CD4-positive, alpha-beta T cell treated with Interleukin-21 for 1 hour (primary cell): ENCODE measurements around the gene PTPRD.
"Not testable (repeated sequence)": the region's sequence is repeated elsewhere in the genome, so short reads cannot be mapped to it uniquely, and the experiment has no call there.

Experiments
- DNase-seq: peaks from one replicate; pipeline ENCODE4 v3.0.0-alpha.2; 2020

PTPRD gene

DNA sequence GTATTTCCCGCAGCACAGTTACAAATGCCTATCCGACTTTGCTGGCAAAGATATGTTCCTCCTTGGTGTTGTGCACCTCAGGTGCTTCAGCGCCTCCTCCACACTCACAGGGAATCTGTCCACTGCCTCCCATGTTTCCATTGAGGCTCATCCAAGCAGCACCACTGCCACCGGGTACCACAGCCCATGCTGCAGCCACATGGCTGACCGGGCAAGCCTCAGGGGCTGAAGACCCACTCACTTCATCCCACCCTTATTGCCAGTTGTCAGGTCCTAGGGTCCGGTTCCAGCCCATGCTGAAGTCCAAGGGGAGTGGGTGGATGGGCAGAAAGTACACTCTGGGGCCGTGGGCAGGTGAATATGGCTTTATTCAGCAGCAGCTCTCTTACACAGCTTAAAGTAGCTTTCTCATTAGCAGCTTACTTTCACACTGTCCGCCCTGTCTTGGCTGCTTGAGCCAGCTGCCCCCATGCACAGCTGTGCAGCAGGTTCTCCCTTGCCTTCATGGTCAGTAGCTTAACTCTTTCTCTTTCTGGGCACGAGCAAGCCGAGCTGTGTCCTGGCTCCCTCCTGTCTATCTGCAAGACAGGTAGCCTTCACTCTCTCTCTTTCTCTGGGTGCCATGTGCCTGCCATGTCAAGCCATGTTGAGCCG lies 1052.3 kb downstream of the PTPRD start:
- no peak for DNase-seq

DNA sequence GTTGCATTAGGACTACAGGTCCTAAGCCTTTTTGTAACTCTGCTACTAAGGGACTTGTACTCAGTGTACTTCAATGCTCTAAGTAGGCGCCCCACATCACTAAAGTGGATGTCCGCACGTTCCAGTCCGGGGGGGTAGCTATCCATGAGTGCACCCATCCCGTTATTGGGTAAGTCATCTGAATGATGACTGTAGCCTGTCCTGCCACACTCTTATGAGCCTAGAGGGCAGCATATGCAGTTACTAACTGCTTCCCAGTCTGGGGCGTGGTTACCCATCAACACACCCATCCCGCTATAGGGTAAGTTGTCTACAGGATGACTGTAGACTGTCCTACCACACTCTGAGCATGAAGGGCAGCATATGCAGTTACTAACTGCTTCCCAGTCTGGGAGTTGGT lies 1053.9 kb downstream of the PTPRD start:
- DNase-seq = no peak

DNA sequence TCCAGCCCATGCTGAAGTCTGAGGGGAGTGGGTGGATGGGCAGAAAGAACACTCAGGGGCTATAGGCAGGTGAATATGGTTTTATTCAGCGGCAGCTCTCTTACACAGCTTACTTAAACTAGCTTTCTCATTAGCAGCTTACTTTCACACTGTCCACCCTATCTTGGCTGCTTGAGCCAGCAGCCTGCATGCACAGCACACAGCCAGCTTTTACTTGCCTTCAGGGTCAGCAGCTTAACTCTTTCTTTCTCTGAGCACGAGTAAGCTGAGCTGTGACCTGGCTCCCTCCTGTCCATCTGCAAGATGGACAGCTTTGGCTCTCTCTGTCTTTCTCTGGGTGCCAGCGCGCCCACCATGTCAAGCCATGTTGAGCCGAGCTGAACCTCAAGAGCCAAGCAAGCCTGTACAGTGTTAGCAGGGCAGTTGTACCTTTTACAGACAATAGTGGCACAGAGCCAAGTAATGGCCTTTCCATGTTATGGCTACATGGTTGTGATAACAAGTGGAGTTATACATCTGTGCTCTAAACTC lies 1054.9 kb downstream of the PTPRD start:
- DNase-seq = no peak

DNA sequence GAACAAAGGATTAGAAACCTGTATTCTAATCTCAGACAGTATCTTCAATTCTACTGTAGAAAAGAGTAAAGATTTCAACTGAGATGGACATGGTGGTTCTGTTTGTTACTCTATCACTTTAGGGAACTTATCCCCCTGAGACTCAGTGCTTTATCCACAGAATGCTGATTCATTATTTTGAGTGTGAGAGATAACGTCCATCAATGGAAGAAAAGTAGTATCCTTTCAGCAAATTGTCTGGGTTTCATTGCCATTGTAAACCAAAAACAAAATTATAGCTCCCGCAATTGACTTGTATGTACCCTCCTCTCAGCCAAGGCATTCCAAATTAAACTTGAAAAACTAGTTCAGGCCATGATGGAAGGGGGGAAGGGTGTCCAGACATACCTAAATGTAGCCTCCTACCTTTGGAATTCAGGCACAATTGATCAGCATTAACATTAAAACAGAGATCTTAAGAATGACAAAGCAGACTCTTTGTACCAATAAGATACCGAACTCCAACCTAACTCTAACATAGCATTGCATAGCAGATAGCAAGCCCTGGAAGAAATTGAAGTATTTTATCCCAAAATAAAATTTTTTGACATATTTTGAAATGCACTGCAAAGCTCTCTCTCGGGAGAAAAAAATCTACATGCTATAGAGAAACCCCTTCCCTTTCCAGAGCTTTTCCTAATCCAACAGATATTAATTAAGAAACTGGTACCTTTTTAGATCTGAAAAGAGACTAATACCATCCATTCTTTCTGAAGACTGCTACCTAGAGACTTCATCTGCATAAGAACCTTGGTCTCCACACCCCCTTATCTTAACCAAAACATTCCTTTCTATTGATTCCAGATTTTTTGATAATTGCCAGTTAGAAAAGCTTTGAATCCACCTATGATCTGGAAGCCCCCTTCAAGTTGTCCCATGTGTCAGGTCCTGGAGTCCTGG lies 1055.7 kb downstream of the PTPRD start:
- no peak for DNase-seq

DNA sequence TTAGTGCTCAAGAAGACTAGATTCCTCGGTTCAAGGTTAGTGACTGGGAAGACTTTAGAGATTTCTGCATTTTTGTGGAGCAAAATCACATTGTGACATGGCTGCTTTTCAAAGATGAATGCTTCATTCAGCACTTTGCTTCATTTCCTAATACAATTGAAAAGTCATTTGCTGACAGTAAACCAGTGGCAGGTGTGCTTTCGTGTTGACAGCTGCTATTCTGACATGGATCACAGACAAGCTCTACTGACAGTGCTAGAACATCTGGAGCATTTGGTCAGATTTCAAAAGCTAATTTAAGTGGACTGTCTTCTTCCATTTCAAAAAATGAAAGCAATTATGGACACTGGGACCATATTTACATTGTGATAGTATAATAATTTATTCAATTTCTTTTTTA lies 1060.1 kb downstream of the PTPRD start:
- no peak for DNase-seq

DNA sequence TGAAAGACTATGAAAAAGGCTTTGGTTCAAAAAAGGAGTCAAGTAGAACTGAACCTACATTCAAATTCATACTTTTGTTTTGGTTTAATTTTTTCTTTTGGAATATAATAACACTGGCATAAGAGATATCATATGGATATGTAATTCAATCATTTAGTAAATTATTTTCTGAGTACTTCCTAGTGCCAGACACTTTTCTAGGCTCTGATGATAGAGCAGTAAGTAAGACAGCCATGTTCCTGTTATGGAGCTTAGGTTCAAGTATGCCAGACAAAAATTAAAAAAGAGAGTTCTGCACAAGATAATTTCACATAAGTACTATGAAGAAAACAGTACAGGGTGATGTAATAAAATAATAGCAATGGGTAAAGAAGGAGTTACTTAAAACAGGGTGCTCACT lies 1074.0 kb downstream of the PTPRD start:
- DNase-seq = no peak

DNA sequence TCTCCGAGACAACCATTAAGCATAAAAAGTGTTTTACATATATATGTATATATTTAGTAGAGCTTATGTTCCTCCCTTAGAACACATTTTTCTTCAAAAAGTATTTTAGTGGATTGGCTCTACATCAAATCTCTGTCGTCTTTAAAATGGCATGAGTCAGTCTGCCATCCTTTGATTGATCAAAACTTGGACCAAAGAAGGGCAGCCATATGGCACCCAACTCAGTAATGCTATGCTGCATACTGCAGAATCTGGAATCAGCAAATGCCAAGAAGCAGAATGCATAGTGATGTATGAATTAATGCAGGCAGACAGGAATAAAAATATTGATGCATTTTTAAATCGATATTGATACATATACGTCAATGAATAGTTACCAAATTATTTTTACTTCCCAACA lies 1074.4 kb downstream of the PTPRD start:
- DNase-seq = no peak

DNA sequence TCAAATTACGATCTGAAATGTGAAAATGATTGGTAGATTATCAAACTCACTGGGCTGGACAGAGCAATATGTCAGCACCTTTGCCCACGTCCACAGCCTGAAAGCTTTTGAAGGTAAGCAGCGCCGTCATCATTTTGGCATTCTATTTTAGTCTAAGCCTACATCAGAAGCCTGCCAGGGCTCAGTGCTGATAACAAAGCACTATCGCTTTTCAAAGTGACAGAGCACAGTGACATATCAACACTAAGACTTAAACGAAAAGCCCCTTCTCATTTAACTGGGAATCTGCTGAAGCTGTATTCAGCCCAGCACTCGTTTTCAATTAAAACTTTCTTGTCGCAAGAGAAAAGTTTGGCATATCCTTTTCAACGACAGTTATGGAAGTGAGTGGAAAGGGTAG lies 1076.3 kb downstream of the PTPRD start:
- DNase-seq = no peak

DNA sequence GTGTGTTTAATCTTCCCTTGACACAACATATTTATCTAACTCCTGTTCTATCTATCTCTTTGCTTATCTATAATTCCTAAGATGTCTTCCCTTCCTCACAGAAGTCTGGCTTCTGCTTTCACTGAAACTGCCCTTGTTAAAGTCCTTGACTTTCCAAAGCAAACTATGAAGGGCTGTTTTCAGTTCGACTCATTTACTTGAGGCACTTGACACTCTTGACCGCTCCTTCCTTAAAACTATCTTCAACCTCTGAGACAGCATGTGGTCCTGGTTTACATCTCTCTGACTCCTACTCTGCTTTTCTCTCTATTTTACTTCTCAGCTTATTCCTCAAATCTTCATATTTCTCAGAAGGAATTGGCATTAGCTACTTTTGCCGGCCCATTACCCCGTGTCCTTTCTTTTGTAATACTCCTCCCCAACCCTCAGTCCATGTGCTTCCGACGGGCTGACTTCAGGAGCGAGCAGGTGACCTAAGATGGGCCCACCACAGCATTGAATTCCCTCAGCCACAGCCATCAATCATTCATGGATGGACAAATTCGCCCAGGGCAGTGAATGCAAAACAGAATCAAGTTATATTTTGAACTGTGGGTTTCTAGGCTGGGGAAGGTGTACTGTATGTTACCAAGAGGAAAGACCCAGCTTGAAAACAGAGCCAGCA lies 1089.2 kb downstream of the PTPRD start:
- DNase-seq = no peak

DNA sequence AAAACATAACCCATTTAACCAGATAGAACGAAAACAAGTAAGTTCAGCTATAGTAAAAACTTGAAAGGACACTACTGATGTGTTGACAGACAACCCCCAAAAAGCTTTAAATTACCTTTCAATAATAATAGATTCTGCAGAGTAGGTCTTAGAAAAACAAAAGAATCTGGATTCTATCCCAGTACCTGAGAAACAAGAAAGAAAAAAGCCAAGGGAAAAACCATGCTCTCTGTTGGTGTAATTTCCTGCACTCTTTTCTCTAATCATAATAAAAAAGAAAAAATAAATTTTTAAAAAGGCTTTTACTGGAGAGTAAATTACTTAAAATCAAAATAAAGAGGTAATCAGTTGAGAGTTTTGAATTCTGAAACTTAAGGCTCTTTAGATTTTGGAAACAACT lies 1090.4 kb downstream of the PTPRD start:
- DNase-seq = no peak

DNA sequence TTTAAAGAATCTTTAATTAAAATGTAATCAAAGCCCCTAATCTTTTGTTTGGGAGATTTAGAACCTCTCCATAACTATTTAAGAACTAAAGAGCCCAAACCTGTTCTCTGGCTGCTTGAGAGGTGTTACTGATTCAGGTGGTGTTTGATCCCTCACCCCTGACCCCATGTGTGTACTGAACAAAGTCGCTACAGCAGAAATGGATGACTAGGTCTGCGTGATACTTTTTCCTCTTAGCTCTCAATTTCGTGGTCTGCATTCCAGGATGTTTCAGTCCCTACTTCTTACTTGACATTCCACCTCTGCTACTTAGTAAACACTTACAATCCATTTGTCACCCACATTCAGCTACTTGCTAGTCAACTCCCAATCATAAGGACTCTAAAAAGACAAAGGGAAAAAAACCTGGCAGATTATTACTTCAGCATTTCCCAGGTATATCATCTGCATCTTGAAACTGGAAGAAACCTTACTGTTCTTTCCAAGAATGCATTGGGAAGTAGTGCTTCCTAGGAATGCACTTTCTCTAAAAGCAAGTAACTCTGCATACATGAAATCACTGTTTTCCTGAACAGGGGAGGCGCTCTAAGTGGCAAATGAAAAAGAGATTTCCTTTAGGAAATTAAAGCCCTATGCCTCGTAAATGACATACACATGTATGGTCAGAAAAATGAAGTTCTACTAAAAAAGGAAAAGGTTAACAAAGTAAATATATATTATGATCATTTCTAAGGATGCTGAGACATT lies 1091.6 kb downstream of the PTPRD start:
- DNase-seq = no peak

DNA sequence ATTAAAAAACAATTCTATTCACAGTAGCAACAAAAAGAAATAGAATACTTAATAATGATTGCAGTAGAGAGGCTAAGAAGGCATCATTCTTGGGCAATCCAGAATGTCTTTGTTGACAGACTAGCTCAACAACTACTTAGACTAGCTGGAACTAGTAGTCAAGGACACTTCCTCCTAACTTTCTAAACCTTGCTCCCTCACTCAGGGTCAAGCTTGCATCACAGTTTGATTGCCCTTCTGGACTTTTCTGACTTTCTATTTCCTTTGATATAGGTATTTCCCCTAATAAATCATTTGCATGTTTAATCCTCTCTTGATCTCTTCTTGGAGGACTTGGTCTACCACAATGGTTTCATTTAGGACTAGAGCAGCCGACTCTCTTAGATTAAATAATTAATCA lies 1107.9 kb downstream of the PTPRD start:
- no peak for DNase-seq

DNA sequence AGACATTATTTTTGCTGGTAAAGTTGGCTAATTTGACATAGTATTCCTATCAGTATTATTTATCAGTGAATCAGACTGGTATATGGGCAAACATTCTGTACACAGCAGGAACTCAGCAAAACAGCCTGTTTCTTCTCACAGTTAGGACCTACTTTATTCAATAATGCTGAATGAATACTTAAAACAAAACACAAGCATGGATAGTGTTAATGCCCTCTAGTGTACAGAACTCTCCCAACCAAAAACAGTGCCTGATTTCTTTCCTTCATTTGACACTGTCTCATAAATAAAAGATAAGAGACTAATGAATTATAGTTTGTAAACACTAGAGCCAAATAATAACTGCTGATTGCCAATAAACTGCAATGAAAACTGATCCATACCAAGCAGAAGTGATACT lies 1113.3 kb downstream of the PTPRD start:
- DNase-seq = no peak

DNA sequence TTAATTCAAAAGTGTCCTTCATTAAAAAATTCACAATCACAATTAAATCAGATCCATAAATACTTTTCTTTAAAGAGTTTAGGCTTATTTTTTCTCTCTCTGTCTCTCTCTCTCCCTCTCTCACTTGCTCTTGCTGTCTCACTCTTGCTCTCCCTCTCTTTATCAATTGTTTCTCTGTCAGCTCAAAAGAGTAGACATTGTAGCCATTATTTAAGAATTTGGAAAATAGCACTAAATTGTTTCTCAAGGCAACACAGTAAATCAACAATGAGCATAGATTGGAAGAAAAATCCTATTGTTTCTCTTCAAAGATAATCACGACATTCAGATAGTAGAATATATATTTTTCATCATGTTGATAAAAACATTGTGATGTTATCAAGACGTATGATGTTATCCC lies 1114.0 kb downstream of the PTPRD start:
- DNase-seq = no peak

DNA sequence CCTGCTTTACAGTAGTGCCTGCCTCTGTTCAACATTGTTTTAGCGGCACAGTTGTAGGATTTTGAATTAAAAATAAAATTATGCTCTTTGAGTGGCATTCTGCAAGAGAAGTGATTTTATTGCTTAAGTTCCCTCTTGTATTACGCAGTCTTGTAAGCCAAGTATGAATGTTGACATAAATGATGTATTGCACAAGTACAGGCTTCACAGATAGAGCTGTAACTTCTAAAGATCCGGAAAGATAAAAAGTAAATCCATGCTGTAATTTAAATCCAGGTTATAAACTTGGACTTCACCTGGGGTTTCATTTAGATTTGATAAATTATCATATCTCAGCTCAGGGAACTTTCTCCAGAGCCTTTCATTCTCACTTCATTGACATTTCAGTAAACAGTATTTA lies 1114.7 kb downstream of the PTPRD start:
- DNase-seq = no peak

DNA sequence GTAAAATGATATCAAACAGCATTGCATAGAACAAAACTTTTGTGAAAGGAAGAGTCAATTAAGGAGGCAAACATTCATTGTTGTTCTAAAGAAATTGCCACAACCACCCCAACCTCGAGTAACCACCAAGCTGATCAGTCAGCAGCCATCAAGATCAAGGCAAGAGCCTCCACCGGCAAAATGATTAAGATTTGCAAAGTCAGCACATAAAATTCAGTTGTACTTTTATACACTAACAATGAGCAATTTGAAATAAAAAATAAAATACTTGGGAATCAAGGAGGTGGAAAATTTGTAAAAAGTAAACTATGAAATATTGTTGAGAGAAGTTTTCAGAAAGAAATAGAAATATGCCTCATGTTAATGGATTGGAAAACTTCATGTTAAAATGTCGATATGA lies 1118.5 kb downstream of the PTPRD start:
- no peak for DNase-seq

DNA sequence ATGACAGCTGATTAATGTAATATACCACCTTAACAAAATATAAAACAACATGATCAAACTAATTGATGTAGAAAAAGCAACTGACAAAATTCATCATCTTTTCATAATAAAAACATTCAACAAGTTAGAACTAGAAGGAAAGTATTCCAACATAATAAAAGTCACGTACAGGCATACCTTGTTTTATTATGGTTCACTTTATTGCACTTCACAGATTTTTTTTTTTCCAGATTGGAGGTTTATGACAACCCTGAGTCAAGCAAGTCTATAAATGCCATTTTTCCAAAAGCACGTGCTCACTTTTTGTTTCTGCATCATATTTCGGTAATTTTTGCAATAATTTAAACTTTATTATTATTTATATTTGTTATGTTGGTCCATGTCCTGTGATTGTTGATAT lies 1120.3 kb downstream of the PTPRD start:
- DNase-seq = no peak

DNA sequence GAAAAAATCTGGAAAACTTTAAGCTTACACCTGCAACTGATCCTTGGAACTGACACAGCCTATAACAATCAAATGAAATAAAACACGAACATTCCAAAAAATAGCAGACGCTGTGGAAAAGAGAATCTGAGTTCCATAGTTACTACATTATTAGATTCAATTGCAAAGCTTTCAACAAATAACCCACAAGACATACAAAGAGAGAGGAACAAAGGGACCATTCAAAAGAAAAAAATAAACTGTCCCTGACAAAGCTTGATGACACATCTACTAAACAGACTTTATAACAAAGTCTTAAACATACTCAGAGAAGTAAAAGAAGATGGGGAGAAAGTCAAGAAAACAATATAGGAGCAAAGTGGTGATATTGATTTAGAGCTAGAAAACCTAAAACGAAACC lies 1123.6 kb downstream of the PTPRD start:
- DNase-seq = no peak

DNA sequence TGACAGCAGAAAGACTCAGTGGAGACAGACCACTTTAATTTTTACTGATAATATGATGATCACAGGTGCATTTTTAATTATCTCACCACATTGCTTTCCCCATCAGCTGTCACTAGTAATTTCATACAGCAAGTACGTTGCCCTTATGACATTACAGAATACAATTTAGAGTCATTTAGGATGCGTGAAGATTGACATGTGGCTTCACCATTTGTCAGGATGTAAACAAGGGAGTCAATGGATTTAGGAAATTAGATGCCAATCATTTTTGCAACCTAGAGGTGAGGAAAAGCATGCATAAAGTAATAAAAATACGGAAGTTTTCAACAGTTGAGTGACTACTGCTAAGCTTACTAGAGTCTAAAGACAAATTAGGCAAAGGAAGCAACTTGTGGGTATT lies 1129.6 kb downstream of the PTPRD start:
- DNase-seq = no peak

DNA sequence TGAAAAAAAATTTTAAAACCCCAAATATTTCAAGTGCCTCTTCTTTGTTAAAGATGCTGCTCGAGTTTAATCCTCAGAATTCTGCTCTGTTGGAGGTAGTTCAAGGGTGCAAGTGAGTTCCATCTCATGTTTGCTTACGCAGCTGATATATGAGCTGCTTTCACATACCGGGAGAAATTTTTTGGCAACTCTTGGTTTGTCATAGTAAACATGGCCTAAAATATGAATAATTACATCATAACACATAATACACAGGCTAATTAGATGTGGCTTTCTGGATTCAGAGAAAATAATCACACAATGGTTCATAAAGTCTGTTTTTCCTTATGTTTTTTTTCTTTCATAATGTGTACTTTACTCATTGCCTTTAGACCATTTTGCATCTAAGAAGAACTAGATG lies 1134.1 kb downstream of the PTPRD start:
- no peak for DNase-seq

DNA sequence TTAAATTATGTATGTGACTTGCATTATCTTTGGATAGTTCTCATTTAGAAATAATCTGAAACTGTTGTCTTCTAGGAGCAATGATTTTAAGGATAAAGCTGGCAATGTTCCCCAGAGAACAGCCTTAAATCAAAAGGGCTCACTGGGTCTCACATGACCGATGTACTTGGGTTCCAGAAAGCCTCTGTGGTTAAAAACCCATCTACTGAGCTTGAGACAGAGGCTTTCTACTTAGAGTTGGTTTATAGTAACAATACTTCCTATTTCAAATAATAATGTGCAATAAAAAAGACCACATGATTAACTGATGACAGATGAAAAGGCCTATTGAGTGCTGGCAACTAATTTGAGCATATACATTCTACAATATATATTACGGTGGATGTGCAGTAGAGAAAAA lies 1143.5 kb downstream of the PTPRD start:
- DNase-seq = no peak

DNA sequence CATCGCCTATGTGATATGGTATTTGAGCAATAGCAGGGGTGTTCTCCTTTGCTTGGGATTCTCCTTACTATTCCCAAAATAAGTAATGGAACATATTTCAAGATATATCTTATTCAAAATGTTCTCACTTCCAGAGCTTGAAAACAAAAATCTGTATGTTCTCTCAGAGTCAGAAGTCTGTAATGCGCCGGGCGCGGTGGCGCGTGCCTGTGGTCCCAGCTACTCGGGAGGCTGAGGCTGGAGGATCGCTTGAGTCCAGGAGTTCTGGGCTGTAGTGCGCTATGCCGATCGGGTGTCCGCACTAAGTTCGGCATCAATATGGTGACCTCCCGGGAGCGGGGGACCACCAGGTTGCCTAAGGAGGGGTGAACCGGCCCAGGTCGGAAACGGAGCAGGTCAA lies 1170.9 kb downstream of the PTPRD start:
- DNase-seq = not testable (repeated sequence)

DNA sequence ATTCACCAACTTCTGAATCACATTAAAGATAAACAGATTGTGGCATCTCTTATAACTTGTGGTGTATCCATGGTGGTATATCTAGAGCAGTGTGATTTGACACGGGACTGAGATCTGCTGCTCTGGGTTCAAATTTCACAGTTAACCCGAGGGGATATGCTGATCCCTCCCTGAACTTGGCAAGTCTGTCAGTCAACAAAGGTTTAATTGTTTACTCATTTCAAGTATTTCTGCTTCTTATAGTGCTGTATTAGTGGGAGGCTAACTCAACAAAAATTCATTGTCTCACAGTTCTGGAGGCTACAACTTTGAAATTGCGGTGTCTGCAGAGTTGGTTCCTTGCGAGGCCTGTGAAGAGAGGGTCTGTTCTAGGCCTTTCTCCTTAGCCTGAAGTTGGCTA lies 1175.2 kb downstream of the PTPRD start:
- DNase-seq = no peak
